M059J (cell line): ENCODE measurements around the gene STARD9. TPM values are rescaled to one million over a fixed set of nuclear protein-coding genes. Genes with fewer than 3 reads are reported as not detected.
"Not testable (repeated sequence)": the region's sequence is repeated elsewhere in the genome, so short reads cannot be mapped to it uniquely, and the experiment has no call there.

Experiments
- DNase-seq: peaks from one replicate; pipeline ENCODE4 v3.0.0-alpha.2; 2012; ENCODE audit warnings: low read depth
- total RNA-seq: library from RNA; depleted of rRNA; stranded (reverse); fragments of >200 nt; shearing (Covaris generic); gene quantifications from 2 replicates; pipeline ENCODE4 v1.2.3, GENCODE V29; 2014; rRNA removed

The STARD9 gene
- total RNA-seq, 1 experiment from 2014 or later, result 2.7 TPM

- not testable (repeated sequence) for DNase-seq
Observed at GRCh38 chr15:42766109-42766508, 190.7 kb downstream of the STARD9 start.

Other genes starting within 250 kb of the STARD9 start
- 0.34 TPM in 1 of 2 replicates, not detected in the other for gene CAPN3, start 216.1 kb upstream of the STARD9 start, total RNA-seq
- 13.8 and 27.8 TPM in 2 replicates for gene ZNF106, start 84.5 kb upstream of the STARD9 start, total RNA-seq
- 55.9 and 96.5 TPM in 2 replicates for gene SNAP23, start 80.0 kb upstream of the STARD9 start, total RNA-seq
- 14.8 and 16.8 TPM in 2 replicates for gene LRRC57, start 26.8 kb upstream of the STARD9 start, total RNA-seq
- gene HAUS2, start 26.8 kb upstream of the STARD9 start, total RNA-seq, result 62.4 and 138 TPM in 2 replicates
- 8.5 and 10.2 TPM in 2 replicates for gene CDAN1, start 161.5 kb downstream of the STARD9 start, total RNA-seq